HepG2 (cell line): ENCODE results near the gene OSCP1. TPM values are rescaled to one million over a fixed set of nuclear protein-coding genes. Genes with fewer than 3 reads are reported as not detected.

Source experiments
- ASH2L ChIP-seq: fragments of 300-600, 200-600 bp; sonication (generic); IDR thresholded peaks from 2 replicates; pipeline ENCODE4 v1.7.0; 2017; ENCODE audit warnings: low read depth, mild to moderate bottlenecking, moderate library complexity, mixed read lengths, low read length; ENCODE audit not compliant: insufficient read length
- DRAP1 ChIP-seq: IDR thresholded peaks from 2 replicates; pipeline ENCODE4 v1.6.1; 2016; ENCODE audit warnings: missing genetic modification reagents, missing compliant biosample characterization
- GABPA ChIP-seq, 2 experiments: IDR thresholded peaks; 2 replicates each; pipeline ENCODE4 v1.6.1; 2011 to 2016; ENCODE audit warnings: low read depth in 2 of 2, low read length in 1 of 2, missing biosample characterization in 1 of 2, missing genetic modification characterization in 1 of 2
- PHF20 ChIP-seq: sonication (generic); formaldehyde crosslinking; IDR thresholded peaks from 2 replicates; pipeline ENCODE4 v1.5.0; 2020; ENCODE audit warnings: mild to moderate bottlenecking, missing genetic modification reagents
- SPEN ChIP-seq: sonication (generic); formaldehyde crosslinking; IDR thresholded peaks from 2 replicates; pipeline ENCODE4 v1.5.1; 2020; ENCODE audit warnings: low read depth, mild to moderate bottlenecking, missing genetic modification reagents
- ZNF367 ChIP-seq: sonication (generic); formaldehyde crosslinking; IDR thresholded peaks from 2 replicates; pipeline ENCODE4 v1.4.0; 2020; ENCODE audit warnings: missing genetic modification reagents, borderline replicate concordance
- ZNF674 ChIP-seq: sonication (generic); formaldehyde crosslinking; IDR thresholded peaks from 2 replicates; pipeline ENCODE4 v1.5.0; 2020; ENCODE audit warnings: low read depth, mild to moderate bottlenecking, missing genetic modification reagents
- ZNF746 ChIP-seq: sonication (generic); formaldehyde crosslinking; IDR thresholded peaks from 2 replicates; pipeline ENCODE4 v1.8.0; 2022; ENCODE audit warnings: mild to moderate bottlenecking, missing genetic modification reagents
- ZNF761 ChIP-seq: sonication (generic); formaldehyde crosslinking; conservative IDR thresholded peaks from 2 replicates; pipeline ENCODE4 v1.4.0; 2020; ENCODE audit warnings: mild to moderate bottlenecking, missing genetic modification reagents
- polyA plus RNA-seq, 8 experiments: library from polyadenylated mRNA; depleted of rRNA in 3 of 8; stranded (reverse) in 7 of 8; unstranded in 1 of 8; fragments of >200 nt; fragmentation: Illumina TruSeq in 4 of 8; extraction: Trizol in 4 of 8; gene quantifications; 2 replicates each; pipeline versions ENCODE4 v1.2.1 to v1.2.3, GENCODE V29; 2011 to 2016; ENCODE audit warnings: low read depth in 4 of 8, missing spikeins in 1 of 8, mixed read lengths in 1 of 8; ENCODE audit not compliant: insufficient read depth in 1 of 8
- total RNA-seq, 5 experiments: library from RNA; depleted of rRNA; stranded (reverse); fragments of >200 nt; fragmentation: Illumina TruSeq; extraction: Trizol; gene quantifications; 2 replicates each; pipeline ENCODE4 v1.2.3, GENCODE V29; 2016; ENCODE audit warnings: low read depth in 1 of 5
- TF ChIP-seq, protein P1 (sequence below): sonication (generic); formaldehyde crosslinking; IDR thresholded peaks from 2 replicates; pipeline ENCODE4 v1.5.1; 2020; ENCODE audit warnings: mild to moderate bottlenecking, missing genetic modification reagents, moderate library complexity
- TF ChIP-seq, protein P2 (sequence below): IDR thresholded peaks from 2 replicates; pipeline ENCODE4 v1.6.1; 2016
- TF ChIP-seq, protein P3 (sequence below): sonication (generic); formaldehyde crosslinking; IDR thresholded peaks from 2 replicates; pipeline ENCODE4; 2020; ENCODE audit warnings: missing genetic modification reagents, mild to moderate bottlenecking, borderline replicate concordance

The OSCP1 gene
- total and polyA plus RNA-seq, 2 of the 13 experiments (the other 11 are each of a cell fraction or from before 2014, with no cell fraction given), result 0.60 to 0.84 TPM

GRCh38 chr1:36385410-36386264 lies 64.6 kb downstream of the OSCP1 start, which contains the start of gene STK40 (continued):
- TF ChIP-seq, protein P1, sequence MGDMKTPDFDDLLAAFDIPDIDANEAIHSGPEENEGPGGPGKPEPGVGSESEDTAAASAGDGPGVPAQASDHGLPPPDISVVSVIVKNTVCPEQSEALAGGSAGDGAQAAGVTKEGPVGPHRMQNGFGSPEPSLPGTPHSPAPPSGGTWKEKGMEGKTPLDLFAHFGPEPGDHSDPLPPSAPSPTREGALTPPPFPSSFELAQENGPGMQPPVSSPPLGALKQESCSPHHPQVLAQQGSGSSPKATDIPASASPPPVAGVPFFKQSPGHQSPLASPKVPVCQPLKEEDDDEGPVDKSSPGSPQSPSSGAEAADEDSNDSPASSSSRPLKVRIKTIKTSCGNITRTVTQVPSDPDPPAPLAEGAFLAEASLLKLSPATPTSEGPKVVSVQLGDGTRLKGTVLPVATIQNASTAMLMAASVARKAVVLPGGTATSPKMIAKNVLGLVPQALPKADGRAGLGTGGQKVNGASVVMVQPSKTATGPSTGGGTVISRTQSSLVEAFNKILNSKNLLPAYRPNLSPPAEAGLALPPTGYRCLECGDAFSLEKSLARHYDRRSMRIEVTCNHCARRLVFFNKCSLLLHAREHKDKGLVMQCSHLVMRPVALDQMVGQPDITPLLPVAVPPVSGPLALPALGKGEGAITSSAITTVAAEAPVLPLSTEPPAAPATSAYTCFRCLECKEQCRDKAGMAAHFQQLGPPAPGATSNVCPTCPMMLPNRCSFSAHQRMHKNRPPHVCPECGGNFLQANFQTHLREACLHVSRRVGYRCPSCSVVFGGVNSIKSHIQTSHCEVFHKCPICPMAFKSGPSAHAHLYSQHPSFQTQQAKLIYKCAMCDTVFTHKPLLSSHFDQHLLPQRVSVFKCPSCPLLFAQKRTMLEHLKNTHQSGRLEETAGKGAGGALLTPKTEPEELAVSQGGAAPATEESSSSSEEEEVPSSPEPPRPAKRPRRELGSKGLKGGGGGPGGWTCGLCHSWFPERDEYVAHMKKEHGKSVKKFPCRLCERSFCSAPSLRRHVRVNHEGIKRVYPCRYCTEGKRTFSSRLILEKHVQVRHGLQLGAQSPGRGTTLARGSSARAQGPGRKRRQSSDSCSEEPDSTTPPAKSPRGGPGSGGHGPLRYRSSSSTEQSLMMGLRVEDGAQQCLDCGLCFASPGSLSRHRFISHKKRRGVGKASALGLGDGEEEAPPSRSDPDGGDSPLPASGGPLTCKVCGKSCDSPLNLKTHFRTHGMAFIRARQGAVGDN, result peak; percentile 34; the same call in 1 of the 2 replicates
- TF ChIP-seq ZNF746 (CRISPR knock-in tag), result no peak; the same call in 1 of the 2 replicates
- TF ChIP-seq SPEN, result peak; percentile 40; the same call in 1 of the 2 replicates
- TF ChIP-seq ASH2L, result peak; percentile 21
- TF ChIP-seq, protein P2, sequence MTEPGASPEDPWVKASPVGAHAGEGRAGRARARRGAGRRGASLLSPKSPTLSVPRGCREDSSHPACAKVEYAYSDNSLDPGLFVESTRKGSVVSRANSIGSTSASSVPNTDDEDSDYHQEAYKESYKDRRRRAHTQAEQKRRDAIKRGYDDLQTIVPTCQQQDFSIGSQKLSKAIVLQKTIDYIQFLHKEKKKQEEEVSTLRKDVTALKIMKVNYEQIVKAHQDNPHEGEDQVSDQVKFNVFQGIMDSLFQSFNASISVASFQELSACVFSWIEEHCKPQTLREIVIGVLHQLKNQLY (CRISPR knock-in tag), result no peak
- peak; percentile 64 for TF ChIP-seq GABPA (IDR thresholded peaks at IDR 0.05; ENCODE audit: low read depth, low read length)
- peak; percentile 85 for TF ChIP-seq GABPA (CRISPR knock-in tag; IDR thresholded peaks at IDR 0.05; ENCODE audit: low read depth)
- no peak for TF ChIP-seq ZNF674
- TF ChIP-seq, protein P3, sequence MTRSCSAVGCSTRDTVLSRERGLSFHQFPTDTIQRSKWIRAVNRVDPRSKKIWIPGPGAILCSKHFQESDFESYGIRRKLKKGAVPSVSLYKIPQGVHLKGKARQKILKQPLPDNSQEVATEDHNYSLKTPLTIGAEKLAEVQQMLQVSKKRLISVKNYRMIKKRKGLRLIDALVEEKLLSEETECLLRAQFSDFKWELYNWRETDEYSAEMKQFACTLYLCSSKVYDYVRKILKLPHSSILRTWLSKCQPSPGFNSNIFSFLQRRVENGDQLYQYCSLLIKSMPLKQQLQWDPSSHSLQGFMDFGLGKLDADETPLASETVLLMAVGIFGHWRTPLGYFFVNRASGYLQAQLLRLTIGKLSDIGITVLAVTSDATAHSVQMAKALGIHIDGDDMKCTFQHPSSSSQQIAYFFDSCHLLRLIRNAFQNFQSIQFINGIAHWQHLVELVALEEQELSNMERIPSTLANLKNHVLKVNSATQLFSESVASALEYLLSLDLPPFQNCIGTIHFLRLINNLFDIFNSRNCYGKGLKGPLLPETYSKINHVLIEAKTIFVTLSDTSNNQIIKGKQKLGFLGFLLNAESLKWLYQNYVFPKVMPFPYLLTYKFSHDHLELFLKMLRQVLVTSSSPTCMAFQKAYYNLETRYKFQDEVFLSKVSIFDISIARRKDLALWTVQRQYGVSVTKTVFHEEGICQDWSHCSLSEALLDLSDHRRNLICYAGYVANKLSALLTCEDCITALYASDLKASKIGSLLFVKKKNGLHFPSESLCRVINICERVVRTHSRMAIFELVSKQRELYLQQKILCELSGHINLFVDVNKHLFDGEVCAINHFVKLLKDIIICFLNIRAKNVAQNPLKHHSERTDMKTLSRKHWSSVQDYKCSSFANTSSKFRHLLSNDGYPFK (CRISPR knock-in tag), result 0 out of 2 replicates have a peak, but pooled peaks have one; percentile 36
- TF ChIP-seq PHF20 (CRISPR knock-in tag), result peak; percentile 49; the same call in 1 of the 2 replicates
- TF ChIP-seq DRAP1 (CRISPR knock-in tag), result peak; percentile 46; the same call in 1 of the 2 replicates
- 0 out of 2 replicates have a peak, but pooled peaks have one; percentile 18 for TF ChIP-seq ZNF761 (CRISPR knock-in tag)
- 0 out of 2 replicates have a peak, but pooled peaks have one; percentile 23 for TF ChIP-seq ZNF367 (CRISPR knock-in tag)
